H9 (cell line): Measurements from ENCODE around the gene SCUBE2. TPM values are rescaled to one million over a fixed set of nuclear protein-coding genes. Genes with fewer than 3 reads are reported as not detected.

ENCODE experiments used
- DNase-seq: peaks from one replicate; pipeline ENCODE4 v3.0.0-alpha.2; 2017
- H2AFZ ChIP-seq: one replicate; pipeline ENCODE4 v1.6.1; 2013; ENCODE audit warnings: mild to moderate bottlenecking, low read length, control low read depth, moderate library complexity
- H2AK5ac ChIP-seq: 2 replicates; pipeline ENCODE4 v1.6.1; 2013; ENCODE audit warnings: low read length, control low read depth, mixed read lengths; ENCODE audit not compliant: insufficient read length
- H2BK120ac ChIP-seq: one replicate; pipeline ENCODE4 v1.6.1; 2013; ENCODE audit warnings: low read depth, mild to moderate bottlenecking, low read length, control low read depth, inconsistent platforms; ENCODE audit not compliant: poor library complexity, severe bottlenecking
- H2BK12ac ChIP-seq: 2 replicates; pipeline ENCODE4 v1.6.1; 2013; ENCODE audit warnings: low read length, control low read depth, mixed read lengths, low read depth; ENCODE audit not compliant: insufficient read length
- H2BK15ac ChIP-seq: 2 replicates; pipeline ENCODE4 v1.6.1; 2013; ENCODE audit warnings: low read depth, low read length, control low read depth
- H2BK20ac ChIP-seq: one replicate; pipeline ENCODE4 v1.6.1; 2013; ENCODE audit warnings: low read depth, mild to moderate bottlenecking, low read length, control low read depth, inconsistent platforms; ENCODE audit not compliant: poor library complexity, severe bottlenecking
- H2BK5ac ChIP-seq: 2 replicates; pipeline ENCODE4 v1.6.1; 2013; ENCODE audit warnings: low read length, control low read depth, mixed read lengths; ENCODE audit not compliant: insufficient read length
- H3K14ac ChIP-seq: 2 replicates; pipeline ENCODE4 v1.6.1; 2013; ENCODE audit warnings: low read length, control low read depth; ENCODE audit not compliant: insufficient read depth
- H3K18ac ChIP-seq: 2 replicates; pipeline ENCODE4 v1.6.1; 2013; ENCODE audit warnings: low read depth, mild to moderate bottlenecking, mixed read lengths, low read length, control low read depth; ENCODE audit not compliant: insufficient read length
- H3K23ac ChIP-seq: 2 replicates; pipeline ENCODE4 v1.6.1; 2013; ENCODE audit warnings: low read length, control low read depth, mixed read lengths, low read depth; ENCODE audit not compliant: insufficient read length
- H3K23me2 ChIP-seq: 2 replicates; pipeline ENCODE4 v1.6.1; 2013; ENCODE audit warnings: low read depth, mild to moderate bottlenecking, mixed read lengths, low read length, control low read depth; ENCODE audit not compliant: insufficient read length, poor library complexity, severe bottlenecking
- H3K27ac ChIP-seq: 2 replicates; pipeline ENCODE4 v1.5.1; 2013; ENCODE audit warnings: low read length, control low read depth, mixed read lengths, low read depth; ENCODE audit not compliant: insufficient read length
- H3K27me3 ChIP-seq: 2 replicates; pipeline ENCODE4 v1.6.1; 2013; ENCODE audit warnings: low read length, control low read depth, inconsistent platforms; ENCODE audit not compliant: insufficient read depth
- H3K4ac ChIP-seq: 2 replicates; pipeline ENCODE4 v1.6.1; 2013; ENCODE audit warnings: low read depth, mild to moderate bottlenecking, control low read depth, inconsistent platforms, low read length, moderate library complexity
- H3K4me1 ChIP-seq: 2 replicates; pipeline ENCODE4 v1.6.1; 2013; ENCODE audit warnings: low read length, control low read depth, inconsistent platforms; ENCODE audit not compliant: insufficient read depth
- H3K4me2 ChIP-seq: 2 replicates; pipeline ENCODE4 v1.6.1; 2013; ENCODE audit warnings: low read length, control low read depth, mixed read lengths; ENCODE audit not compliant: insufficient read length, insufficient read depth
- H3K56ac ChIP-seq: 2 replicates; pipeline ENCODE4 v1.6.1; 2013; ENCODE audit warnings: low read depth, mild to moderate bottlenecking, mixed read lengths, low read length, control low read depth; ENCODE audit not compliant: insufficient read length
- H3K79me1 ChIP-seq: 2 replicates; pipeline ENCODE4 v1.6.1; 2013; ENCODE audit warnings: low read depth, mild to moderate bottlenecking, moderate library complexity, low read length, control low read depth, inconsistent platforms; ENCODE audit not compliant: insufficient read depth, poor library complexity, severe bottlenecking
- H3K79me2 ChIP-seq: 2 replicates; pipeline ENCODE4 v1.6.1; 2013; ENCODE audit warnings: low read length, control low read depth, inconsistent platforms; ENCODE audit not compliant: insufficient read depth
- H3K9ac ChIP-seq: 2 replicates; pipeline ENCODE4 v1.6.1; 2013; ENCODE audit warnings: low read length, control low read depth, mixed read lengths; ENCODE audit not compliant: insufficient read length; ENCODE audit errors: extremely low read depth
- H3K9me3 ChIP-seq: one replicate; pipeline ENCODE4 v1.6.1; 2013; ENCODE audit warnings: low read depth, low read length, inconsistent platforms; ENCODE audit not compliant: control insufficient read depth
- H3T11ph ChIP-seq: one replicate; pipeline ENCODE4 v1.6.1; 2013; ENCODE audit warnings: mild to moderate bottlenecking, low read length, control low read depth, inconsistent platforms
- H4K20me1 ChIP-seq: one replicate; pipeline ENCODE4 v1.6.1; 2013; ENCODE audit not compliant: control insufficient read depth, insufficient read length, insufficient read depth
- H4K5ac ChIP-seq: 2 replicates; pipeline ENCODE4 v1.6.1; 2013; ENCODE audit warnings: low read depth, mild to moderate bottlenecking, mixed read lengths, low read length, control low read depth; ENCODE audit not compliant: insufficient read length
- H4K8ac ChIP-seq: replicated peaks from 2 replicates; pipeline ENCODE4 v1.6.1; 2013; ENCODE audit warnings: low read length, control low read depth, mixed read lengths, low read depth; ENCODE audit not compliant: insufficient read length
- H4K91ac ChIP-seq: 2 replicates; pipeline ENCODE4 v1.6.1; 2013; ENCODE audit warnings: low read depth, mild to moderate bottlenecking, moderate library complexity, mixed read lengths, low read length, control low read depth; ENCODE audit not compliant: insufficient read length
- H3K27ac Mint-ChIP-seq, 3 experiments: 2 replicates in 2 of 3; 3 replicates in 1 of 3; pipeline ENCODE4 v1.8.0; 2020 to 2021; ENCODE audit warnings: mixed read lengths in 3 of 3, mild to moderate bottlenecking in 1 of 3, moderate library complexity in 1 of 3
- H3K27me3 Mint-ChIP-seq: 2 replicates; pipeline ENCODE4 v1.8.0; 2021; ENCODE audit warnings: low read depth, mild to moderate bottlenecking, moderate library complexity, mixed read lengths
- H3K36me3 Mint-ChIP-seq, 3 experiments: 2 replicates in 2 of 3; 3 replicates in 1 of 3; pipeline ENCODE4 v1.8.0; 2020 to 2021; ENCODE audit warnings: low read depth in 3 of 3, mixed read lengths in 3 of 3; ENCODE audit not compliant: insufficient read depth in 1 of 3
- H3K4me1 Mint-ChIP-seq, 2 experiments: 2 replicates each; pipeline ENCODE4 v1.8.0; 2020; ENCODE audit warnings: mixed read lengths in 2 of 2
- H3K4me3 Mint-ChIP-seq, 2 experiments: 2 replicates in 1 of 2; 3 replicates in 1 of 2; pipeline ENCODE4 v1.8.0; 2020 to 2021; ENCODE audit warnings: mild to moderate bottlenecking in 2 of 2, mixed read lengths in 2 of 2, moderate library complexity in 1 of 2
- H3K9me3 Mint-ChIP-seq, 2 experiments: 2 replicates in 1 of 2; 3 replicates in 1 of 2; pipeline ENCODE4 v1.8.0; 2020; ENCODE audit warnings: mild to moderate bottlenecking in 2 of 2, mixed read lengths in 2 of 2, moderate library complexity in 1 of 2
- CTCF ChIP-seq: fragments of 200-600 bp; sonication (generic); conservative IDR thresholded peaks from 3 replicates; pipeline ENCODE4 v1.8.0; 2021; ENCODE audit warnings: antibody characterized with exemption, mild to moderate bottlenecking
- WGBS: extraction: QIAGEN DNeasy Blood & Tissue Kit; methylation state at CpG from one replicate; pipeline ENCODE4 v1.1.7; 2013; ENCODE audit warnings: missing lambda C conversion rate, low lambda C conversion rate, mixed read lengths; ENCODE audit not compliant: insufficient read length; ENCODE audit errors: extremely low coverage; 5-methylcytosine and 5-hydroxymethylcytosine counted together
- total RNA-seq: library from RNA; stranded (reverse); gene quantifications from 2 replicates; pipeline ENCODE4 v1.2.1, GENCODE V29; 2021

The SCUBE2 gene
- total RNA-seq, 1 experiment from 2014 or later = 1.6 TPM

- H3K9me3 Mint-ChIP-seq = no peaks in the 10 kb centered on the region; a peak in 1 of 5 replicates
- H2AFZ ChIP-seq = no peak overlapping the region
Measured at GRCh38 chr11:9094420-9094819, 3.0 kb upstream of the SCUBE2 start.

More at GRCh38 chr11:9094420-9094819, 3.0 kb upstream of the SCUBE2 start:
- no peak for TF ChIP-seq CTCF
- no peaks in the 10 kb centered on the region for H4K20me1 ChIP-seq
- H3K27ac Mint-ChIP-seq = no peak overlapping the region
- no peak overlapping the region for H2BK5ac ChIP-seq
- H2BK12ac ChIP-seq = no peak overlapping the region
- H3K56ac ChIP-seq = no peak overlapping the region
- no peak overlapping the region for H2BK15ac ChIP-seq
- no CpG with 5 or more reads among the region's 8 CpGs for WGBS
- no peak overlapping the region for H4K8ac ChIP-seq
- H2BK20ac ChIP-seq = no peak overlapping the region
- no peak for DNase-seq
- no peaks in the 10 kb centered on the region for H3K9me3 ChIP-seq
- no peak overlapping the region for H2AK5ac ChIP-seq
- H3K23me2 ChIP-seq = peaks cover 8% of the 10 kb centered on the region
- no peak overlapping the region for H3T11ph ChIP-seq
- peaks cover 7% of the 10 kb centered on the region; the same call in 1 of the 2 replicates for H3K27me3 ChIP-seq
- H3K23ac ChIP-seq = no peak overlapping the region
- no peak overlapping the region for H3K4me2 ChIP-seq
- H3K27ac ChIP-seq = no peak overlapping the region
- H3K4ac ChIP-seq = no peak overlapping the region
- H3K4me1 ChIP-seq = peaks cover 2% of the 10 kb centered on the region; the same call in 1 of the 2 replicates
- H4K91ac ChIP-seq = no peak overlapping the region
- peaks cover 0 to 2% (median 0%) of the 10 kb centered on the region in 3 experiments; a peak in 2 of 7 replicates for H3K36me3 Mint-ChIP-seq
- no peak overlapping the region for H2BK120ac ChIP-seq
- H3K27me3 Mint-ChIP-seq = peaks cover 38% of the 10 kb centered on the region
- no peak overlapping the region for H4K5ac ChIP-seq
- peaks cover 13 to 16% of the 10 kb centered on the region in 2 experiments for H3K4me1 Mint-ChIP-seq
- no peak overlapping the region for H3K4me3 Mint-ChIP-seq
- no peaks in the 10 kb centered on the region for H3K79me1 ChIP-seq
- no peak overlapping the region for H3K18ac ChIP-seq
- no peaks in the 10 kb centered on the region for H3K79me2 ChIP-seq
- H3K9ac ChIP-seq = no peak overlapping the region
- no peak overlapping the region for H3K14ac ChIP-seq
